SK-N-SH (cell line): ENCODE results near the gene C6orf163. TPM values are rescaled to one million over a fixed set of nuclear protein-coding genes. Genes with fewer than 3 reads are reported as not detected.

Experiments
- CTCF ChIA-PET: fragments of 300-600, 350-600 bp; formaldehyde crosslinking; extraction: SDS; loops from one replicate; lab custom pipeline; 2021; lab: Yijun Ruan, JAX
- POLR2A ChIA-PET: fragments of 350-600 bp; sonication (Branson Sonifier 250); formaldehyde crosslinking; extraction: SDS; loops from one replicate; lab custom pipeline; 2020; ENCODE audit warnings: antibody characterized with exemption, inconsistent platforms; lab: Yijun Ruan, JAX
- DNase-seq: peaks from one replicate; pipeline ENCODE4 v3.0.0; 2012
- H2AFZ ChIP-seq: fragments of 200-600 bp; sonication (generic); 2 replicates; pipeline ENCODE4 v1.8.1; 2016; ENCODE audit warnings: antibody characterized with exemption, mild to moderate bottlenecking, low read depth
- H3F3A ChIP-seq: fragments of 200-600 bp; sonication (generic); replicated peaks from 2 replicates; pipeline ENCODE3; 2016; ENCODE audit warnings: antibody characterized with exemption, mild to moderate bottlenecking; ENCODE audit not compliant: insufficient read depth
- H3K27ac ChIP-seq, 2 experiments: fragments of 200-500 bp in 1 of 2; fragments of 200-600 bp in 1 of 2; sonication (Bioruptor generic) in 1 of 2; sonication (generic), shearing (Covaris generic) in 1 of 2; 2 replicates each; pipeline versions ENCODE4 v1.5.1 to v1.6.1; 2014 to 2016; ENCODE audit warnings: low read depth in 2 of 2, inconsistent platforms in 1 of 2, low read length in 1 of 2, mild to moderate bottlenecking in 1 of 2, mixed read lengths in 1 of 2
- H3K27me3 ChIP-seq: fragments of 200-600 bp; sonication (generic), shearing (Covaris generic); 2 replicates; pipeline ENCODE4 v1.6.1; 2016; ENCODE audit warnings: mixed run types; ENCODE audit not compliant: insufficient read depth
- H3K36me3 ChIP-seq, 2 experiments: fragments of 200-500 bp in 1 of 2; fragments of 200-600 bp in 1 of 2; sonication (Bioruptor generic) in 1 of 2; sonication (generic) in 1 of 2; replicated peaks in 1 of 2; 2 replicates each; pipeline versions ENCODE3 to v1.5.1; 2014 to 2016; ENCODE audit warnings: low read length in 1 of 2, mild to moderate bottlenecking in 1 of 2; ENCODE audit not compliant: insufficient read depth in 2 of 2, control insufficient read depth in 1 of 2
- H3K4me1 ChIP-seq, 2 experiments: fragments of 200-500 bp in 1 of 2; fragments of 200-600 bp in 1 of 2; sonication (Bioruptor generic) in 1 of 2; sonication (generic), shearing (Covaris generic) in 1 of 2; 2 replicates each; pipeline versions ENCODE4 v1.5.1 to v1.6.1; 2014 to 2016; ENCODE audit warnings: low read depth in 1 of 2, low read length in 1 of 2, mixed run types in 1 of 2; ENCODE audit not compliant: insufficient read depth in 2 of 2, control insufficient read depth in 1 of 2
- H3K4me2 ChIP-seq: fragments of 200-600 bp; sonication (generic), shearing (Covaris generic); 2 replicates; pipeline ENCODE4 v1.6.1; 2017; ENCODE audit warnings: mixed run types
- H3K4me3 ChIP-seq, 2 experiments: fragments of 200-500 bp in 1 of 2; fragments of 200-600 bp in 1 of 2; sonication (Bioruptor generic) in 1 of 2; sonication (generic), shearing (Covaris generic) in 1 of 2; 2 replicates each; pipeline versions ENCODE4 v1.5.1 to v1.8.1; 2014 to 2016; ENCODE audit warnings: low read depth in 2 of 2, inconsistent platforms in 1 of 2, low read length in 1 of 2, mild to moderate bottlenecking in 1 of 2, mixed read lengths in 1 of 2, moderate library complexity in 1 of 2
- H3K79me2 ChIP-seq: fragments of 200-600 bp; sonication (generic); 2 replicates; pipeline ENCODE4 v1.8.1; 2017; ENCODE audit warnings: mild to moderate bottlenecking; ENCODE audit not compliant: insufficient read depth
- H3K9ac ChIP-seq: fragments of 200-600 bp; sonication (generic); 2 replicates; pipeline ENCODE4 v1.6.1; 2017; ENCODE audit warnings: mixed run types
- H3K9me2 ChIP-seq: fragments of 200-600 bp; sonication (generic); 2 replicates; pipeline ENCODE4 v1.6.1; 2017; ENCODE audit warnings: mixed run types
- H3K9me3 ChIP-seq: fragments of 200-600 bp; sonication (generic); 2 replicates; pipeline ENCODE4 v1.6.1; 2017; ENCODE audit warnings: mixed run types, mild to moderate bottlenecking, moderate library complexity
- H4K20me1 ChIP-seq: fragments of 200-600 bp; sonication (generic); 2 replicates; pipeline ENCODE4 v1.6.1; 2017; ENCODE audit warnings: mild to moderate bottlenecking, mixed run types; ENCODE audit not compliant: insufficient read depth
- CHD2 ChIP-seq: fragments of 150-350 bp; IDR thresholded peaks from 2 replicates; pipeline ENCODE4 v1.6.1; 2018; ENCODE audit warnings: low read length; ENCODE audit not compliant: partially characterized antibody
- CTCF ChIP-seq: fragments of 200-600 bp; sonication (generic); IDR thresholded peaks from 2 replicates; pipeline ENCODE4 v1.6.1; 2017; ENCODE audit warnings: antibody characterized with exemption, mild to moderate bottlenecking, moderate library complexity
- GATA2 ChIP-seq: sonication (generic); formaldehyde crosslinking; IDR thresholded peaks from 2 replicates; pipeline ENCODE4 v1.5.0; 2020; ENCODE audit warnings: mild to moderate bottlenecking, missing genetic modification reagents
- IRF3 ChIP-seq: fragments of 150-350 bp; IDR thresholded peaks from 2 replicates; pipeline ENCODE4 v1.6.1; 2016; ENCODE audit warnings: mild to moderate bottlenecking, low read depth, low read length
- RCOR1 ChIP-seq: fragments of 150-350 bp; IDR thresholded peaks from 2 replicates; pipeline ENCODE4 v1.6.1; 2017; ENCODE audit warnings: antibody characterized with exemption, low read length
- RXRA ChIP-seq: IDR thresholded peaks from 2 replicates; pipeline ENCODE4 v1.4.0; 2012; ENCODE audit warnings: low read depth, mild to moderate bottlenecking, borderline replicate concordance
- TCF12 ChIP-seq: IDR thresholded peaks from 2 replicates; pipeline ENCODE4 v1.4.0; 2012
- YY1 ChIP-seq: IDR thresholded peaks from 2 replicates; pipeline ENCODE4 v1.4.0; 2012; ENCODE audit warnings: low read depth, mild to moderate bottlenecking
- ZBTB33 ChIP-seq: IDR thresholded peaks from 2 replicates; pipeline ENCODE4 v1.4.0; 2012; ENCODE audit warnings: low read depth, borderline replicate concordance
- WGBS: methylation state at CpG from one replicate; pipeline ENCODE4 v1.1.6; 2017; ENCODE audit warnings: low lambda C conversion rate; 5-methylcytosine and 5-hydroxymethylcytosine counted together
- polyA plus RNA-seq, 3 experiments: library from polyadenylated mRNA; depleted of rRNA; stranded (reverse); fragments of >200 nt; gene quantifications; 2 replicates each; pipeline ENCODE4 v1.2.3, GENCODE V29; 2012

Gene C6orf163
- polyA plus RNA-seq, 1 of the 3 experiments (the other 2 are of a cell fraction), result 0.49 TPM

- Histone ChIP-seq H3F3A (no peaks in the 10 kb centered on the region), H2AFZ (no peak overlapping the region), H4K20me1 (no peaks in the 10 kb centered on the region), H3K9ac (no peak overlapping the region), H3K4me3 (no peak overlapping the region), H3K79me2 (peaks cover 14% of the 10 kb centered on the region; the same call in 1 of the 2 replicates), H3K27ac (no peak overlapping the region), H3K27me3 (no peaks in the 10 kb centered on the region), H3K9me2 (no peaks in the 10 kb centered on the region), H3K36me3 (no peaks in the 10 kb centered on the region), H3K9me3 (no peaks in the 10 kb centered on the region), H3K4me1 (0 out of 4 replicates have a peak, but pooled peaks cover 0 to 6% of the 10 kb centered on the region in 2 experiments), H3K4me2 (no peak overlapping the region)
- WGBS, result 72% methylated on average over 3 of the region's 3 CpGs
- DNase-seq, result no peak
- CTCF ChIA-PET, result no interaction called here
- POLR2A ChIA-PET, result no interaction called here
- TF ChIP-seq ZBTB33, result no peak
- TF ChIP-seq CHD2, result no peak
- no peak for TF ChIP-seq TCF12
- no peak for TF ChIP-seq GATA2
- TF ChIP-seq IRF3, result no peak
These were observed 10.9 kb upstream of the C6orf163 start for GRCh38 chr6:87333591-87334181.

- POLR2A ChIA-PET, result no interaction called here
- 95% methylated on average over 1 of the region's 1 CpG for WGBS
These were observed 9.9 kb upstream of the C6orf163 start for GRCh38 chr6:87334683-87335082.

More at GRCh38 chr6:87334683-87335082, 9.9 kb upstream of the C6orf163 start:
- H3K9me2 ChIP-seq, result no peaks in the 10 kb centered on the region
- 0 out of 4 replicates have a peak, but pooled peaks cover 0 to 6% of the 10 kb centered on the region in 2 experiments for H3K4me1 ChIP-seq
- H3K79me2 ChIP-seq, result peaks cover 13% of the 10 kb centered on the region; the same call in 1 of the 2 replicates
- H3K4me3 ChIP-seq, result no peak overlapping the region
- no peaks in the 10 kb centered on the region for H3F3A ChIP-seq
- CTCF ChIA-PET, result interaction anchor here (1.1 kb wide), 1 partner anchor 13 kb away, joined by 3 read pairs; no protein-coding TSS in a partner anchor
- H3K9ac ChIP-seq, result no peak overlapping the region
- H3K27ac ChIP-seq, result no peak overlapping the region
- DNase-seq, result no peak
- no peak overlapping the region for H3K4me2 ChIP-seq
- H3K27me3 ChIP-seq, result no peaks in the 10 kb centered on the region
- no peaks in the 10 kb centered on the region for H4K20me1 ChIP-seq
- H3K36me3 ChIP-seq, result no peaks in the 10 kb centered on the region
- no peaks in the 10 kb centered on the region for H3K9me3 ChIP-seq
- no peak overlapping the region for H2AFZ ChIP-seq
- TF ChIP-seq CTCF (no peak), RCOR1 (no peak), RXRA (no peak), YY1 (no peak)
